Measurements from ENCODE around the gene ROR1. TPM values are rescaled to one million over a fixed set of nuclear protein-coding genes. Genes with fewer than 3 reads are reported as not detected.

ROR1 gene
- total RNA-seq, 1 donor from 2014 or later = 6.7 TPM

- no peak overlapping the region for H3K4me3 Mint-ChIP-seq (ENCODE audit: unreplicated experiment)
- no peaks in the 10 kb centered on the region for H3K36me3 Mint-ChIP-seq (ENCODE audit: low read depth, unreplicated experiment)
- H3K4me1 Mint-ChIP-seq (ENCODE audit: unreplicated experiment) = peaks cover 7% of the 10 kb centered on the region
- no peak overlapping the region for H3K27ac Mint-ChIP-seq (ENCODE audit: unreplicated experiment)
- no peak for DNase-seq (ENCODE audit: low spot score)
- no peaks in the 10 kb centered on the region for H3K27me3 Mint-ChIP-seq (ENCODE audit: unreplicated experiment)
- no peaks in the 10 kb centered on the region for H3K9me3 Mint-ChIP-seq (ENCODE audit: unreplicated experiment)
- TF ChIP-seq CTCF (IDR thresholded peaks at IDR 0.05; ENCODE audit: unreplicated experiment) = no peak
These were observed 377.0 kb downstream of the ROR1 start for GRCh38 chr1:64150729-64151230.

GRCh38 chr1:64155278-64155677 lies 381.5 kb downstream of the ROR1 start:
- DNase-seq (ENCODE audit: low spot score) = no peak

GRCh38 chr1:64161357-64161941 lies 387.6 kb downstream of the ROR1 start:
- no peak overlapping the region for H3K4me3 Mint-ChIP-seq (ENCODE audit: unreplicated experiment)
- H3K9me3 Mint-ChIP-seq (ENCODE audit: unreplicated experiment) = no peaks in the 10 kb centered on the region
- no peak for TF ChIP-seq CTCF (IDR thresholded peaks at IDR 0.05; ENCODE audit: unreplicated experiment)
- H3K36me3 Mint-ChIP-seq (ENCODE audit: low read depth, unreplicated experiment) = no peaks in the 10 kb centered on the region
- DNase-seq (ENCODE audit: low spot score) = no peak
- peaks cover 19% of the 10 kb centered on the region for H3K4me1 Mint-ChIP-seq (ENCODE audit: unreplicated experiment)
- H3K27ac Mint-ChIP-seq (ENCODE audit: unreplicated experiment) = no peak overlapping the region
- no peaks in the 10 kb centered on the region for H3K27me3 Mint-ChIP-seq (ENCODE audit: unreplicated experiment)

More at GRCh38 chr1:64155278-64155677, 381.5 kb downstream of the ROR1 start:
- no peaks in the 10 kb centered on the region for H3K9me3 Mint-ChIP-seq (ENCODE audit: unreplicated experiment)
- peak overlapping the region; percentile 71 for H3K27ac Mint-ChIP-seq (ENCODE audit: unreplicated experiment)
- H3K36me3 Mint-ChIP-seq (ENCODE audit: low read depth, unreplicated experiment) = no peaks in the 10 kb centered on the region
- peaks cover 7% of the 10 kb centered on the region for H3K4me1 Mint-ChIP-seq (ENCODE audit: unreplicated experiment)
- no peaks in the 10 kb centered on the region for H3K27me3 Mint-ChIP-seq (ENCODE audit: unreplicated experiment)
- TF ChIP-seq CTCF (IDR thresholded peaks at IDR 0.05; ENCODE audit: unreplicated experiment) = no peak
- no peak overlapping the region for H3K4me3 Mint-ChIP-seq (ENCODE audit: unreplicated experiment)

GRCh38 chr1:64162151-64162550 lies 388.3 kb downstream of the ROR1 start:
- Mint-ChIP-seq H3K4me1 (ENCODE audit: unreplicated experiment) (peaks cover 19% of the 10 kb centered on the region), H3K27ac (ENCODE audit: unreplicated experiment) (no peak overlapping the region), H3K27me3 (ENCODE audit: unreplicated experiment) (no peaks in the 10 kb centered on the region), H3K4me3 (ENCODE audit: unreplicated experiment) (no peak overlapping the region), H3K36me3 (ENCODE audit: low read depth, unreplicated experiment) (no peaks in the 10 kb centered on the region), H3K9me3 (ENCODE audit: unreplicated experiment) (no peaks in the 10 kb centered on the region)
- no peak for DNase-seq (ENCODE audit: low spot score)
- no peak for TF ChIP-seq CTCF (IDR thresholded peaks at IDR 0.05; ENCODE audit: unreplicated experiment)

GRCh38 chr1:64162804-64163203 lies 389.0 kb downstream of the ROR1 start:
- TF ChIP-seq CTCF (IDR thresholded peaks at IDR 0.05; ENCODE audit: unreplicated experiment) = no peak
- Mint-ChIP-seq H3K27ac (ENCODE audit: unreplicated experiment) (no peak overlapping the region), H3K4me1 (ENCODE audit: unreplicated experiment) (peaks cover 19% of the 10 kb centered on the region), H3K4me3 (ENCODE audit: unreplicated experiment) (no peak overlapping the region), H3K36me3 (ENCODE audit: low read depth, unreplicated experiment) (no peaks in the 10 kb centered on the region), H3K27me3 (ENCODE audit: unreplicated experiment) (no peaks in the 10 kb centered on the region), H3K9me3 (ENCODE audit: unreplicated experiment) (no peaks in the 10 kb centered on the region)
- DNase-seq (ENCODE audit: low spot score) = no peak
